Activated B cell treated with CpG ODN at 0.5 μM for 24 hours (primary cell): Measurements from ENCODE around the gene CST4. TPM values are rescaled to one million over a fixed set of nuclear protein-coding genes. Genes with fewer than 3 reads are reported as not detected.

Source experiments
- ATAC-seq: fragments of 200-7000 bp; cut with Tn5 transposase; one replicate; pipeline ENCODE4 v1.10.0; 2021; ENCODE audit warnings: low read depth, mild to moderate bottlenecking, moderate library complexity
- CTCF ChIA-PET: fragments of 350-600 bp; sonication (Branson Sonifier 250); formaldehyde crosslinking; loops from one replicate; lab custom pipeline; 2021; ENCODE audit warnings: antibody characterized with exemption; lab: Charles Lee
- POLR2A ChIA-PET: fragments of 350-600 bp; sonication (Branson Sonifier 250); formaldehyde crosslinking; loops from one replicate; lab custom pipeline; 2021; ENCODE audit warnings: antibody characterized with exemption; lab: Charles Lee
- DNase-seq: peaks from one replicate; pipeline ENCODE4 v3.0.0; 2022
- H3K27ac Mint-ChIP-seq: one replicate; pipeline ENCODE4 v1.8.0; 2020; ENCODE audit warnings: mixed read lengths
- H3K27me3 Mint-ChIP-seq: one replicate; pipeline ENCODE4 v1.8.0; 2021; ENCODE audit warnings: mixed read lengths
- H3K36me3 Mint-ChIP-seq: one replicate; pipeline ENCODE4 v1.8.0; 2021; ENCODE audit warnings: low read depth, mixed read lengths
- H3K4me1 Mint-ChIP-seq: one replicate; pipeline ENCODE4 v1.8.0; 2021; ENCODE audit warnings: mixed read lengths
- H3K4me3 Mint-ChIP-seq: one replicate; pipeline ENCODE4 v1.8.0; 2020; ENCODE audit warnings: mild to moderate bottlenecking, mixed read lengths
- H3K9me3 Mint-ChIP-seq: one replicate; pipeline ENCODE4 v1.8.0; 2020; ENCODE audit warnings: mixed read lengths
- CTCF ChIP-seq: fragments of 200-600 bp; IDR thresholded peaks from one replicate; pipeline ENCODE4 v1.8.0; 2022; ENCODE audit warnings: antibody characterized with exemption, mild to moderate bottlenecking
- intact Hi-C: fragments of 100-400 bp; cut with micrococcal nuclease; formaldehyde crosslinking; loops from one replicate; pipeline ENCODE4 v1.15.1; 2024
- total RNA-seq: library from RNA; stranded (reverse); gene quantifications from 2 replicates; pipeline ENCODE4 v1.2.3, GENCODE V29; 2022

Gene CST4
- total RNA-seq, 1 donor from 2014 or later = not detected

- CTCF ChIA-PET = no interaction called here
- no peaks in the 10 kb centered on the region for H3K36me3 Mint-ChIP-seq
- POLR2A ChIA-PET = no interaction called here
- DNase-seq (no peak), ATAC-seq (no peak)
- no peaks in the 10 kb centered on the region for H3K4me1 Mint-ChIP-seq
- H3K27ac Mint-ChIP-seq = no peak overlapping the region
- no peaks in the 10 kb centered on the region for H3K9me3 Mint-ChIP-seq
- no peak for TF ChIP-seq CTCF
- H3K4me3 Mint-ChIP-seq = no peak overlapping the region
- intact Hi-C loops = no loop called here
- H3K27me3 Mint-ChIP-seq = no peaks in the 10 kb centered on the region
These were observed 16.7 kb downstream of the CST4 start for GRCh38 chr20:23672158-23672557.

- ChIA-PET CTCF (no interaction called here), POLR2A (no interaction called here)
- intact Hi-C loops = no loop called here
- TF ChIP-seq CTCF = no peak
- Mint-ChIP-seq H3K27ac (no peak overlapping the region), H3K36me3 (no peaks in the 10 kb centered on the region), H3K4me1 (no peaks in the 10 kb centered on the region), H3K27me3 (no peaks in the 10 kb centered on the region), H3K4me3 (no peak overlapping the region), H3K9me3 (no peaks in the 10 kb centered on the region)
- DNase-seq (no peak), ATAC-seq (no peak)
These were observed 17.4 kb downstream of the CST4 start for GRCh38 chr20:23671479-23671878.

GRCh38 chr20:23670361-23670760, 18.5 kb downstream of the CST4 start:
- POLR2A ChIA-PET = no interaction called here
- Mint-ChIP-seq H3K27me3 (no peaks in the 10 kb centered on the region), H3K4me1 (no peaks in the 10 kb centered on the region), H3K4me3 (no peak overlapping the region), H3K9me3 (no peaks in the 10 kb centered on the region), H3K27ac (no peak overlapping the region), H3K36me3 (no peaks in the 10 kb centered on the region)
- intact Hi-C loops = no loop called here
- CTCF ChIA-PET = no interaction called here
- no peak for TF ChIP-seq CTCF
- ATAC-seq (no peak), DNase-seq (no peak)

GRCh38 chr20:23669866-23670265, 19.0 kb downstream of the CST4 start:
- no peak for TF ChIP-seq CTCF
- Mint-ChIP-seq H3K4me1 (no peaks in the 10 kb centered on the region), H3K9me3 (no peaks in the 10 kb centered on the region), H3K27me3 (no peaks in the 10 kb centered on the region), H3K27ac (no peak overlapping the region), H3K4me3 (no peak overlapping the region), H3K36me3 (no peaks in the 10 kb centered on the region)
- DNase-seq (no peak), ATAC-seq (no peak)
- intact Hi-C loops = no loop called here
- ChIA-PET POLR2A (no interaction called here), CTCF (no interaction called here)

- no peaks in the 10 kb centered on the region for H3K27me3 Mint-ChIP-seq
- H3K36me3 Mint-ChIP-seq = no peaks in the 10 kb centered on the region
- H3K4me1 Mint-ChIP-seq = no peaks in the 10 kb centered on the region
- no peak for TF ChIP-seq CTCF
- ATAC-seq (no peak), DNase-seq (no peak)
- POLR2A ChIA-PET = no interaction called here
- H3K9me3 Mint-ChIP-seq = no peaks in the 10 kb centered on the region
- CTCF ChIA-PET = interaction anchor here (0.8 kb wide), 1 partner anchor 13 kb away, joined by 3 read pairs; no protein-coding TSS in a partner anchor
- H3K27ac Mint-ChIP-seq = no peak overlapping the region
- H3K4me3 Mint-ChIP-seq = no peak overlapping the region
- intact Hi-C loops = no loop called here
These were observed 19.5 kb downstream of the CST4 start for GRCh38 chr20:23669327-23669726.
